ENCODE data around the gene CXCL14.
A peak's percentile ranks its signal among the peaks of the same experiment; 100 is the strongest.

Gene CXCL14

DNA sequence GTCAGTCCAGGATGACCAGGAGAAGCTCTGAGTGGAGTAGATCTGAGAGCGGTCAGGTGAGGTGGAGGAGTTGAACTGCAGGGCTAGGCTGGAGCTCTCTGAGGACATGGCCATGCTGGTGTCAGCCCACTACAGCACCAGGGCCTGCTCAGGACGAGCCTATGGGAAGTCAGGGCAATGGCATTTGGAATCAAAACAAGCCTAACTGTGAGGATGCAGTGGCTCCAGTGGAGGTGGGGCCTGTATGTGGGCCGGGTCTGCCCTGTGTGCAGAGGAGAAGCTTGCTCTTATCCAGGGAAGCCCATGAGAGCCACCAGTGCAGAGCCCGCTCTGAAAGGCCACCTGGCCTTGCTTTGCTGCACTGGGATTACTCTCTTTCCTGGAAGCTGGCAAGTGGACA, 11.1 kb downstream of the CXCL14 start:
- no peak for DNase-seq (ENCODE audit: low read depth)

DNA sequence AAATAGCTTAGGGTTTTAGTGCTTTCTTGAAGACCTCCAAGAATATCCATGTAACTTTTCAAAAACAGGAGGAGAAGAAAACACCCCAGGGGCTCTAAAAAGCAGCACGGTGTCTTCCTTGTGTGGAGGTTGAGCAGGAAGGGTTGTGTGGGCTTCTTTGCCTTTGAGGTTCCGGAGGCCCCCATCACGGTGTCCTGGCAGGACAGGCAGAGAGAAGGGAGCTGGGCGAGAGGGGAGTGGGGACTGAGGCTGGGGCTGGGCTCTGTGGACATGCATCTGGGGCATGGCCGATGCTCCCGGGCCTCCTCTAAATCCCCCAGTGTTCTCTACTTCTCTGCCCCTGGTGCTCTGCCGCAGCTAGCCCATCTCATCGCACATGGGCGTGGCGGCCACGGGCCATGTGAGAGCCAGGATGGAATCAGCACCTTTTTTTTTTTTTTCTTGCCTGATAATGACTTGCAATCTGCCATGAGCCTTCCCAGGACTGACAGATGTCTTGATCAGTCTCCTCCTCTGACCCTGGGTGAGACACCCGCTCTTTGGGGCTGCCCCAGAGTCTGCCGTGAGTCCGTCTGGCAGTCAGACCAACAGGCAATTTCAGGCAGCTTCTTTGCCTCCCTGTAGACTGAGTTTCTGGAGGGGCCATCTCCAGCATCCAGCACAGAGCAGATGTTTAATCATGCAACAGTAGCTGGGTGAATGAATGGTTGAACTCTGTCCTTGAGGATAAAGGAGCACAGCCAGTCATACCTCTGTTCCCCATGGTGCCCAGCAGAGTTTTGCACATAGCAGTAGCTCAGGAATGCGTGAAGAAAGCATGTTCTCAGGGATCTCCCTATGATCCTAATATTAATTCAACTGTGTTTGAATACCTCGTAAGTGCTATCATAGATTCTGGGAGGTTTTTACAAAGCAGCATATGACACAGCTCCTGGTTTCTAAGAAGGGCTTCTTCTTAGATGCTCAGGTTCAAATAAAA, 12.1 kb downstream of the CXCL14 start:
- no peak for DNase-seq (ENCODE audit: low read depth)

DNA sequence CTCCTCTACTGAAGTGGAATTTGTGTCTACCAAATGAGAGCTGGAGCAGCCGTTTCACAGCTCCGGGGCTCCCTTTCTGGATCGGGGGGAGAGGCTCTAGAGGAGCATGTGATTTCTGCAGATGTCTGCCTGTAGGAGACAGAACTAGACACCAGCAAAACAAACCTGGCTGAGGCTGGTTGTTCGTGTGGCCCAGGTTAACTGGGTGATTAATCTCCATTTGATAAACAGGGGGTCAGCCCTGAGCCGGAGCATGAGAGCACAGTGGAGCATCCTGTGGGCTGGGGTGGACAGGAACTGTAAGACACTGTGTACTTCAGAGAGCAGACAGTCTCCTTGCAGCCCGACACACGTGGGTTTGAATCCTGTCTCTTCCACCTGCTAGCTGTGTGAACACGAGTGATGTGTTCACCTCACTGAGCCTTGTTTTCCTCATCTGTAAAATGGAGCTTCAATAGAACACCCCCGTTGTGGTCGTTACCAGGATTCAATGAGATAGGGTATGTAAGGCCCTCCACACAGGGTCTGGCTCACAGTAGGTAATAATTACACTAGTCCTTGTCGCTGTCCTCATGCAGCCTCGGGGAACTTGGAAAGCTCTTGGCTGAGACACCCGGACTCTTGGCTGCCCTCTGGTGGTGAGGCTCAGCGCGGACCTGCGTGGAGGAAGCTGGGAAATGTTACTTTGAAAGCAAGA, 12.9 kb downstream of the CXCL14 start:
- DNase-seq (ENCODE audit: low read depth), result peak; percentile 38

DNA sequence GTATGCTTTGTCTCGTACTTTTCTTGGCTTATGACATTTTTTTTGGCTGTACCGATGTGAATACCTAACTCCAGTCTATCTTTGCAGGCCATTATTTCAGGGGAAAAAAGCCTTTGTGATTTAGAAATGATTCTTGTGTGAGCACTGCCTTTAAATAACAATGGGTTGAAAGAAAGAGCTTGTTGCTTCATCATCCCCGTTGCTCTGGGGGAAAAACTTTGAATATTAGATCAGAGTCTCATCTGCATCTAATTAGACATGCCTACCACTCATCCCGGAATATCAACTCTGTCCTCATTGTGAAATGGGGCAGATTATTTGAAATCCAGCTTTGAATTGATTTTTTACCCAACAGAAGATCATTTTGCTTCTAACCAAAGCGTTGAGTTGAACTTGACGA, 13.5 kb downstream of the CXCL14 start:
- DNase-seq (ENCODE audit: low read depth), result no peak

DNA sequence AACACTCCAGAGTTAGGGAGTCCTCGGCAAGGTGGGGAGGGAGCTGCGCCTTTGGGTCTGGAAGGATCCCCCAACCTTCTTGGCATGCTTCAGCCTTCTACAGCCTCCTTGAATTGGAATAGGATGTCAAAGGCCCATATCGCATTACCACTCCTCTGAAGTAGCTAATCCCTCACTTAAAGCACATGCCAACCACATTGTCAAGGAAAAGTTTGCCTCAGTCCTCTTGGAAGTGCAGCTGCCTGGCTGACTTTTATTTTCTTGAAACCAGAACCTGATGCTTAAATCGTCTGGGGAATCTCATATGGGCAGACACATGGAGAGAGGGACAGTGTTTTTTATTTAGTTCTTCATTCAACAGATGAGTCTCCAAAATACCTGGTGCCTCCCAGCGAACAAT, 14.5 kb downstream of the CXCL14 start:
- no peak for DNase-seq (ENCODE audit: low read depth)

DNA sequence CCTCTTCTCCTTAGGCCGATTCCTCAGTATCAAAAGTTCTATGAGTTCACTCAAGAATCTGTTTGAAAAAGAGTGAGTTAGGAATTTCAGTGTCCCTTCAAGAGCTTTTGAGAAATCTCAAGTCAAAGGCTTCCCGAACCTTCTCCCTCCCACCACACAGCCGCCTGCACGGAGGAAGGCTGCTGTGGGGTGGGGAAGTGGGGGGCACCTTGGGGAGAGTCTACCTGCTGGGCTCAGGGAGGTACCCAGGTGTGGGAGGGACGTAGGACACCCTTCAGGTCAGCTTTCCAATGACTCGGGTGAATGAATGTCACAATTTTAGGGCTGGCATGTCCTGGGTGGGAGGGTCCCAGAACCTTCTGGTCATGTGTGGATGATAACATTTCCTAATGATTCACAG, 17.5 kb downstream of the CXCL14 start:
- DNase-seq (ENCODE audit: low read depth), result no peak

DNA sequence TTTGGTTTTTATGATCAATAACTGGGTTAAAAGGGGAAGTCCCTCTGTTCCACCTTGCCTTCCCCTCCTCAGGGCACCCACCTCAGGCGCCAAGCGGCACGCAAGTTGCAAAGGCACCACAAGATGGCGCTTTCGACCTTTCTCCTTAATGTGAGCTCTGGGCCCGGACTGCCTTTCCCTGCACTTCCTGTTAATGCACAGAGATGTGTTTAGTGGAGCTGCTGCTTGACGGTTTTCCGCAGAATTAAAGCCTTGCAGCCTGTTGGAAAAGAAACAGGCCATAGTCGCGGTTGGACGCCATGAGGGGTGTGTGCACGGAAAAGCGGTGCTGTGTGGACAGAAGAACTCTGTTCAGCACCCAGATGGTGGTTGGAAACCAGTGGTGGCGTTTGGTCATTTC, 17.9 kb downstream of the CXCL14 start:
- peak; percentile 17 for DNase-seq (ENCODE audit: low read depth)

DNA sequence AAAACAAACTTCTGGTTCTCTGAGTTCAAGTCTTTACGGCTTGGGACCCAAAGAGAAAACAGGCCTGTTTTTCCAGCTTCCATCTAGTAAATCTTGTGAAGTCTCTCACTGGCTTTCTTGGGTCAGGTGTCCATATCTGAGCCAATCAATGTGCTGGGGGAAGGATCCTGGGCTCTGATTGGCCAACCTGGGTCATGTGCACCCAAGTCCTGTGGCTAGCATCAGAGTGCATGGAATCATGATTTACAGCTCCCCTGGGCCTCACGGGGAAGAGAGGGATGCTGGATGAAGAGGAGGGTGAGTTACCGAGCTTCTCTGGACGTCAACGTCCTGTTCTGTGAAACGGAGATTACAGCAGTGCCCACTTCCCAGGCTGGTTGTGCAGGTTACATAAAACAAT, 19.4 kb downstream of the CXCL14 start:
- DNase-seq (ENCODE audit: low read depth), result no peak

DNA sequence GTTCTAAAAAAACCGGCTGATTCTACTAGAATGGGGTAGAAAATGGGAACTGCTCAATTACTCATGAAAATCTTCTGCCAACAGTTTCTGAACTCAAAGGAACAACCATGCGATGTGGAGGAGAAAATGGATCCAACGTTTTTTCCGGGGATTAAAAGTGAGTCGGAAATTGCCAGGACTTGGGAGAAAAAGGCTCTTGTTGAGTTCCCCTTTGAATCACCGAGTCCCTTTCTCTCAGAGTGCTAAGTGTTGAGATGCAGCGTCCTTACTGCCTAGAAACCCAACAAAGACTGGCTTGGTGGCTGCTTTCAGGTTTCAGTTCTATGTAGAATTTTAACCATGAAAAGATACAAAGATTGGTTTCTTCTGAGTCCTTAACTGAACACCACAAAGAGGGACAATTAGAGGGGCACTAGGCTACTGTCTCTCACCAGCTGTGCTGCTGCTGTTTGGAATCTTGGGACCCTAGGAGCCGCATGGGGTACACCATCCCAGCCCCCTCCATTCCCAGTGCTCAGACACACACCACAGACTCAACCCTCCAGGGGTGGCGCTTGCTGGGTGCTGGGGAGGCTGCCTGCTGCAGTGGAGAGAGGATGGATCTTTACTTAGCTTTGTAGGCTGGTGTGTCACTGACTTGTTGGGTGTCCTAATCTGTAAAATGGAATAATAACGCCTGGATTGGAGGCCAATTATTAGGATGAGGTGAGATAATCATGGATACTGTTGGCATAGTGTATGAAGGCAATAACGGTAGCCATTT, 21.5 kb downstream of the CXCL14 start:
- DNase-seq (ENCODE audit: low read depth), result no peak

DNA sequence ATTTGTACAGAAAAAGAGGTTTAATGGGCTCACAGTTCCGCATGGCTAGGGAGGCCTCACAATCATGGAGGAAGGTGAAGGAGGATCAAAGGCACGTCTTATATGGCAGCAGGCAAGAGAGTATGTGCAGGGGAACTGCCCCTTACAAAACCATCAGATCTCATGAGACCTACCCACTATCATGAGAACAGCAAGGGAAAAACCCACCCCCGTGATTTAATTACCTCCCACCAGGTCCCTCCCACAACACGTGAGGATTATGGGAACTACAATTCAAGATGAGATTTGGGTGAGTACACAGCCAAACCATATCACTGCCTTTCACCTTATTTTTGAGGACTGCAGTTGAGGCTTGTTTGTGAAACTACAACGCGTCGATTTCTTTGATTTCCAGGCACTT, 22.2 kb downstream of the CXCL14 start:
- DNase-seq (ENCODE audit: low read depth), result no peak

DNA sequence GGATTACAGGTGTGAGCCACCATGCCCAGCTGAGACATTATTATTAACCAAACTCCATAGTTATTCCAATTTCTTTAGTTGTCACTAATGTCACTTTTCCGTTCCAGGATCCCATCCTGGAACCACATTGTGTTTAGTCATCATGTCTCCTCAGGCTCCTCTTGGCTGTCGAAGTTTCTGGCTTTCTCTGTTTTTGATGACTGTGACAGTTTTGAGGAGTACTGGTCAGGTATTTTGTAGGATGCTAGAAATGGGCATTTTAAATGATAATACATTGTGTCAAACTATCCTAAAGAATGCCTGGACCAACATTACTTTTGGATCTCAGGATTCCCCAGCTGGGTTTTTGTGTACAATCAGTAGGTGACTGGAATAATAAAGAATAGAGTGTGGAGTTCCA, 23.3 kb downstream of the CXCL14 start:
- no peak for DNase-seq (ENCODE audit: low read depth)

DNA sequence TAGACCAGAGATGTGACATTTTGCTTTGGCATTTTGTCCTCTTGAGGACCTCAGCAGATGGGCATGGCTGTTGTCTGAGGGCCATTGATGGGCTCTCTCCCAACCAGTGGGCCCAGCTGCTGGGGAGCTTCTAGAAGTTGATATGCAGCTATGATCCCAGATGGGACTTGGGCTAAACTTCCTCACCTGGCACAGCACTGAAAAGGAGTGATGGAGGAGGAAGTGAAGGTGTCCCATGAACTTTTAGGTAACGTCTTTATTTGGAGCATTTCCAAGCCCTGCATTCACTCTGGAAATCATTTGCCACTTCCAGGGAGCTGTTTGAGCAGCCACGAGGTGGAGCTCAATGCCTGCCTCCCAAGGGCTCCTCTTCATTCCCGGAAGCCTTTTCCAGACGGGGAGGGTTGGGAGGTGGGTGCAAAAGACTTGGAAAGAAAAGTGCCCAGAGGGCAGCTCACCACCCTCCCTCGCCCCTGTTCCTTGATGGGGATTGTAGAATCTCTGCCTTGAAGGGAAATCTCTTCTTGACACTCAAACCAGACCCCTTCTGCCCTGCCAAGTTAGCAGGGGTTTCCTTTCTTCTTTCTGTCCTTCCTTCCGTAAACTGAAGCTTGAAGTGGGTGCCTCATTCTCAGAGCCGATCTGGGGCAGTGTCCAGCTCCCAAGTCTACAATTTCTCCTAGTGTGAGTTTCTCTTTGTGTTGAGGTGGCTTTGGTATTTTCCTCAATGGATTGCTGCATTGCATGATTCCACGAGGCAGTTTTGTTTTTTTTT, 24.9 kb downstream of the CXCL14 start:
- DNase-seq (ENCODE audit: low read depth), result no peak

DNA sequence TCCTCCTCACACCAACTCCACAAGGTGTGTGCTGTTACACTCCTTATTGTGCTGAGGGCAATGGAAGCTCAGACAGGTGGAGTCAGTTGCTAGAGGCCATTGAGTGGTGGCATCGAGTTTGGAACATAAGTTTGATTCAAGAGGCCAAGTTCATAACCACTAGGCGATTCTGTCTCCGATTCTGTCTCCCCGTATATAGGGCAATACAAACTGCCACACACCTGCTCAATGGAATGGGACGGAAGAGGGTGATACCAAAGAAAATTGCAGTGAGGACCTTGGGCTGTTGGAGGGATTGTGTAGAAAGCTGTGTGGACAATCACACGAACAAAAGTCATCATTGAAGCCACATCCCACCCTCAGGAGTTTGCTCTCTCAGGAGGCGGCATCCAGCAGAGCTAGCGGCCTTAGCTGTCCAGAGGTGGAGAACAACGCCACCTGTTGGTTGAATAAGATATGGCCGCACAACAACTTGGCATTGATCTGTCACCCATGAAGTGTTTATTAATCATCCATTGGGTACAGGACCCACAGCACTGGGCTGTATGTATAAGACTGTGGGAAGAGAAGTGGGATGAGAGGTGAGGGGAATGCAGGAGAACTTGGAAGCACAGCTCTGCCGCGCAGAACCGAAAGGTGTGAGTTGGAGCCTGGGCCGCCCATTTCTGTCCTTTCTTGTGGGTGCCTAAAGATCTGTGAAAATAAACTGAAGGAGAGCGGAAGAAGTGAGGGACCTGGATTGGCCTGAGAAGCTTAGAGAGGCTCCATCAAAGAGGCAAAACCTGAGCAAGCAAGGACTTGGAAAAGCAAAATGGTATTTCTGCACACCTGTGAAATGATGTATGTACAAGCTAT, 27.0 kb downstream of the CXCL14 start:
- DNase-seq (ENCODE audit: low read depth), result no peak

DNA sequence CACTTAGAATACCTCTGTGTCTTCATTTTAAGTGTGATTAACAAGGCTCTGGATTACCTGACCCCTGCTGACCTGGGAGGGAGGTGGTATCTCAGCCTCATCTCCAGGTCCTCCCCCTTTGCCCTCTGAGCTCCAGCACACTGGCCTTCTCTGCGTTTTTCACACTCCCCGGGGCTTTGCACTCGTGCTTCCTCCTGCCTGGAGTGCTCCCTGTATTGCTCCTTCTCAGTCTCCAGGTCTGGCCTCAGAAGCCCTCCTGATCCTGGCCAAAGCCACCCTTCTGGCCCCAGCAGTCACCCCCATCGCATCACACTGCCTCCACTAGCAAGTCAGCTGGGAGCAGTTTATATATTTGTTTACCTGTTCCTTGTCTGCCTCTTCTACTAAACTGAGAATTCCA, 29.4 kb downstream of the CXCL14 start:
- DNase-seq (ENCODE audit: low read depth), result no peak

DNA sequence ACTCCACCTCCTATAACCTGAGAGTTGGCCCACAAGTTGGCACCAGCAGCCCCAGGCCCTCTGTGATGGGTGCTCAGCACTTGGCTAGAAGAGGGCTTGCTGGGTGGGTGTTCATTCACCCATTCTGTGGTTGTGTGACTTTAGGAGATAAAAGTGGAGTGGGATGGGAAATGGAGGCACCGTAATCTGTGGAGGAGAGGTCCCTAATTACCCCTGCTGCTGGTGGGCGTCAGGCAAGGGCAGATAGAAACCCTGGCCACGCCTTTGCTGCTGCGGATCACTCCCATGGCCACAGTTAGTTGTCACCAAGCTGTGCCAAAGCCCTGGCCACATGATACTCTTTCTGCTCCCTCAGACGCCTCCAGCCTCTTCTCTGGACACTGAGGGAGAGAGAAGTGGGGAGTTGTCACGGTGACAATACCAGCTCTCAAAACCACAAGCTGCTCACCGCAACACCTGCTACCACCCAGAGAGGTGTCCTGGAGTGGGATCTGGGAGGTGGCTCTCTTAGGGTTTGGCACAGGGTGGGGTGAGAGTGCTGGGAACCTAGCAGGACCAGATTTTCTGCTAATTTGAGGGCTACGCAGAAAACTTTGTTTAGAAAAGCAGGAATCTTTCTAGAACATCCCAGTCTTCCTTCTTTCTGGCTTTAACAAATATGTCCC, 31.1 kb downstream of the CXCL14 start:
- no peak for DNase-seq (ENCODE audit: low read depth)

DNA sequence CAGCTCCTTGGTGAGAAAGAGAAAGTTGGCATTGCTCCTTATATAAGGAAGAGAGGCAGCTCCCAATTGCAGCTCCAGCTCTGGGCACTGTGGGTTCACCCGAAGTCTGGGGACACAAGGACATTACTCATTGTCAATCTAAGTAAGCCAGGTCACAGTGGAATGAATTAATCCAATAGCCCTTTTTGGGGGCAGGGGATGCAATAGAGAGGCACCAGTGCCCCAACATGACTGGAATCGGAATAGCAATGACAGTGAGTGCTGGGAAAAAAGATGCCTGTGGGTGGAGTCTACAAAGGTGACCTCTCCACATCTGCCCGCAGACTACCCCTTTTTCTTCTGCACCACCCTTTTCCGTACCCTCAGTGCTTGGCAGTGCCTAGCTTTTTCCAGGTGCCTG, 31.9 kb downstream of the CXCL14 start:
- no peak for DNase-seq (ENCODE audit: low read depth)

DNA sequence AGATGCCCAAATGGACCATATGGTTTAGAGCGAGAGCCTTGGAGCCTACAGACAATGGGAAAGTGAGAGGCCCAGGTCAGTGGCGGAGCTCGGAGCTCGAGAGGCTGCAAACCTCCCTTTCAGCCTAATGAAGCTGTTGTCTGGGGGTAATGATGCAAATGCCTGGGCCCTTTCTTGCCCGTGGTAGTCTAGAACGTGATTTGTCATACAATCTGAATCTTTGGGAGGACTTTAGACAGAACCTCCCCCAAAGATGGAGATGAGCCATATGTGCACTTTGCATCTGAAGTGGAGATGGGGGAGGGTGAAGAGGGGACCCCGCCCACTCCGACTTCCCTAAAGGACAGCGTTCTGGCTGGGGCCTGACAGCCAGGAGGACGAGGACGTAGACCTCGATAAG, 32.7 kb downstream of the CXCL14 start:
- DNase-seq (ENCODE audit: low read depth), result no peak

DNA sequence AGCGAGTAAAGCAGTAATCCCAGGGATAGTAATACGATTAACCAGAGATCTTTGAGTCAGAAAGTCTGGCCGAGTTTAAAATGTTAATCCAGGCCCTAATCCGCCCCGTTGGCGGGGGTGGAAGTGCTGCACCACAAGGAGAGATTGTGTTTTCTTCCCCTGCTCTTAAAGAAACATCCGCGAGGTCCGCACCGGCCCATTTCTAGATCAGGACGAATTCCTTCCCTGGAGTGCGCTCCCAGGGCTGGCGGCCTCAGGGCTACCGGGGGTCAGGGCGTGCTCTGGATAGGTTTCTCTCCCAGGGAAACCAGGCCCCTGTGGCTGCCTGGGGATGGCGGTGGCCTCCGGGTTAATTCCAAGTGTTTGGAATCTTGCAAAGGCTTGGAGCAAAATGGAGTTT, 33.7 kb downstream of the CXCL14 start:
- no peak for DNase-seq (ENCODE audit: low read depth)

DNA sequence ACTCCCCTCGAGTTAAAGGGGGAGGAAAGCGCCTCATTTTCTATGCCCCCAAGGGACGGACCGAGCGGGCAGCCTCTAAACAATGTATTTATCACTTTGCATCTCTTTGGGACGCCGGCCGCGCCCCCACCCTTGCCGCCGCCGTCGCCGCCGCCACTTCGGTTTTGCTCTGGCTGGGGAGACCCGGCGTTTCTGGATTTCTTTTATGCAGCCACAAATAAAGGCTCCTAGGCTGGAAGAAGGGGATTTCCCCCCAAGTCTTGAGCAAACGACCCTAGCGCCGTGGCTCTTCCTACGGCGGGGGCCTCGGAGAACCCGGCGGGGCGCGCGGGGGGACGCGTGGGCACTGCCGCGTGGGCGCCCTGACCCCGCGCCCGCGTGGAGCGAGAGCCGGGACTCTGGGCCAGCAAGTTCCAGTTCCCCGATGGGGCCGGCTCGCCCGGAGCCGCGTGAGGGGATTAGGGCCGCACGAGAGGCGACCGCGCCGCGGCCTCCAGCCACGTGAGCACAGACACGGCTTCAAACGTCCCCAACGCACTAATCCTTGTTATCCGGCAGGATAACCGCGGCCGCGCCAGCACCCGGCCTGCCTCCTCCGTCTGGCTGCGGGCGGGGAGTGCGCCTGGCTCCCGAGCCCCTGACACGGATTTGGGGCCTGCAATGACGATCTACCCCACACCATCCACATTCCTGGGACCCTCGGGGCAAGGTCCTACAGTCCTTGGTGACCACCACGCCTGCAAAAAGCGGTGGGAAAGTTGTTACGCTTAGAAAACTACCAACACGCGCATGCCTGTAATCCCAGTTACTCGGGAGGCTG, 35.1 kb downstream of the CXCL14 start:
- DNase-seq (ENCODE audit: low read depth), result no peak
